GM12874 (cell line): ENCODE data around the gene LAMC1.

ENCODE experiments used
- TF ChIP-seq, protein P1 (sequence below): IDR thresholded peaks from 2 replicates; pipeline ENCODE4 v1.5.1; 2011; ENCODE audit warnings: low read depth, mild to moderate bottlenecking, control low read depth, low read length, moderate library complexity; ENCODE audit not compliant: insufficient read depth

LAMC1 gene

GRCh38 chr1:183103577-183103976 lies 80.4 kb downstream of the LAMC1 start:
- TF ChIP-seq, protein P1, sequence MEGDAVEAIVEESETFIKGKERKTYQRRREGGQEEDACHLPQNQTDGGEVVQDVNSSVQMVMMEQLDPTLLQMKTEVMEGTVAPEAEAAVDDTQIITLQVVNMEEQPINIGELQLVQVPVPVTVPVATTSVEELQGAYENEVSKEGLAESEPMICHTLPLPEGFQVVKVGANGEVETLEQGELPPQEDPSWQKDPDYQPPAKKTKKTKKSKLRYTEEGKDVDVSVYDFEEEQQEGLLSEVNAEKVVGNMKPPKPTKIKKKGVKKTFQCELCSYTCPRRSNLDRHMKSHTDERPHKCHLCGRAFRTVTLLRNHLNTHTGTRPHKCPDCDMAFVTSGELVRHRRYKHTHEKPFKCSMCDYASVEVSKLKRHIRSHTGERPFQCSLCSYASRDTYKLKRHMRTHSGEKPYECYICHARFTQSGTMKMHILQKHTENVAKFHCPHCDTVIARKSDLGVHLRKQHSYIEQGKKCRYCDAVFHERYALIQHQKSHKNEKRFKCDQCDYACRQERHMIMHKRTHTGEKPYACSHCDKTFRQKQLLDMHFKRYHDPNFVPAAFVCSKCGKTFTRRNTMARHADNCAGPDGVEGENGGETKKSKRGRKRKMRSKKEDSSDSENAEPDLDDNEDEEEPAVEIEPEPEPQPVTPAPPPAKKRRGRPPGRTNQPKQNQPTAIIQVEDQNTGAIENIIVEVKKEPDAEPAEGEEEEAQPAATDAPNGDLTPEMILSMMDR, result no peak

GRCh38 chr1:183105449-183105848 lies 82.2 kb downstream of the LAMC1 start:
- TF ChIP-seq, protein P1, result no peak

- TF ChIP-seq, protein P1, result no peak
Observed at GRCh38 chr1:183106166-183106565, 82.9 kb downstream of the LAMC1 start.

DNA sequence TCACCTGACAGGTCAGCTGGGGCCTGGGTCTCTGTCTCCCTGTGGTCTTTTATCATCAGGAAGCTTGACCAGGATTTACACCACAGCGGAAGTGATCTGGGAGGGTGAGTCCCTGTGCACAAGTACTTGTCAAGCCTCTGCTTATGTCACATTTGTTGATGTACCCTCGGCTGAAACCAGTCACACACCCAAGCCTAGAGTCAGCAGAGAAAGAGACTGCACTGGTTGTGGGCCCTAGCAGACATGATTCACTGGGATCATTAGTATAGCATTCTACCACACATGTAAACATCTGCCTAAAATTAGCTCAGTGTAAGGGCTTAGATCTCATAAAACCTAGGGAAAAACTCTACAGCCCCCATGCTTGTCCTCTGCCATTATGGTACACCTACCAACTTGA lies 83.5 kb downstream of the LAMC1 start:
- TF ChIP-seq, protein P1, result no peak

DNA sequence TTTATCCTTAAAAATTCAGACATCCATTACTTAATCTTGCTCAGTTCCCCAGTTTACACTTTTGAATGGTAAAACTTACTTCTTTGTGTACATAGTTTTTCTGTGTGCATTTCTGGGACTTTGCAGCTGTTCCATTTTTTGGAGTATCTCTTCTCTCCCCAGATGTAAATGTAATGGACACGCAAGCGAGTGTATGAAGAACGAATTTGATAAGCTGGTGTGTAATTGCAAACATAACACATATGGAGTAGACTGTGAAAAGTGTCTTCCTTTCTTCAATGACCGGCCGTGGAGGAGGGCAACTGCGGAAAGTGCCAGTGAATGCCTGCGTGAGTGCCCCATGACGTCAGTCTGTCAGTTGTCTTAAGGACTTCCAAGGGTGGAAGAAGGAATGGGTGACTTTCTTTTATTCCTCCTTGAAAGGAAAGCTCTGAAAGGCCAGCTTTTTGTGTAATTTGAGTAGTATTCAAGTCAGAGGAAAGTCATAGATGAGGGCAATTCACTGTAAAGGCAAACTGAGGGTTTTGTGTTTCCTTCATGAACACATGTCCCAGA lies 87.2 kb downstream of the LAMC1 start:
- TF ChIP-seq, protein P1, result no peak

GRCh38 chr1:183114441-183114840 lies 91.2 kb downstream of the LAMC1 start:
- TF ChIP-seq, protein P1, result no peak

- TF ChIP-seq, protein P1, result no peak
Observed at GRCh38 chr1:183116416-183116815, 93.2 kb downstream of the LAMC1 start.
